Gastroesophageal sphincter (tissue), 4 donors: ENCODE results near the gene OR1D5. TPM values are rescaled to one million over a fixed set of nuclear protein-coding genes. Genes with fewer than 3 reads are reported as not detected.

Experiments used
- ATAC-seq: fragments of 150-250 bp; one replicate; pipeline ENCODE4 v1.9.1; 2016; ENCODE audit warnings: mild to moderate bottlenecking, moderate library complexity
- H3K27ac ChIP-seq, 4 donors: fragments of 200-600 bp; sonication (generic) in 3 of 4; 1 replicate in 3 of 4; 2 replicates in 1 of 4; pipeline ENCODE4 v1.5.1; 2016 to 2019
- H3K27me3 ChIP-seq: fragments of 200-600 bp; sonication (generic); one replicate; pipeline ENCODE4 v1.5.1; 2019
- H3K36me3 ChIP-seq, 2 donors: fragments of 200-600 bp; sonication (generic); one replicate each; pipeline ENCODE4 v1.5.1; 2019; ENCODE audit warnings: control low read depth in 1 of 2
- H3K4me1 ChIP-seq, 3 donors: fragments of 200-600 bp; sonication (generic); 1 replicate in 2 of 3; 2 replicates in 1 of 3; pipeline ENCODE4 v1.5.1; 2016 to 2019; ENCODE audit warnings: control low read depth in 2 of 3
- H3K4me3 ChIP-seq, 2 donors: fragments of 200-600 bp; sonication (generic); one replicate each; pipeline ENCODE4 v1.5.1; 2019; ENCODE audit warnings: mild to moderate bottlenecking in 1 of 2, moderate library complexity in 1 of 2
- H3K9me3 ChIP-seq, 3 donors: fragments of 200-600 bp; sonication (generic); one replicate each; pipeline ENCODE4 v1.5.1; 2017 to 2019; ENCODE audit warnings: control low read depth in 2 of 3
- EP300 ChIP-seq: sonication (generic); formaldehyde crosslinking; IDR thresholded peaks from one replicate; pipeline ENCODE4 v1.6.1; 2017; ENCODE audit warnings: antibody characterized with exemption, mild to moderate bottlenecking
- POLR2A ChIP-seq, 2 donors: fragments of 450-650 bp; IDR thresholded peaks; one replicate each; pipeline ENCODE4 v1.6.1; 2017; ENCODE audit warnings: antibody characterized with exemption in 2 of 2, mild to moderate bottlenecking in 2 of 2, moderate library complexity in 1 of 2
- POLR2AphosphoS5 ChIP-seq: sonication (generic); formaldehyde crosslinking; IDR thresholded peaks from one replicate; pipeline ENCODE4 v1.6.1; 2017; ENCODE audit warnings: antibody characterized with exemption
- WGBS, 2 donors: methylation state at CpG; one replicate each; pipeline ENCODE4 v1.1.5; 2018; ENCODE audit warnings: low coverage in 1 of 2; 5-methylcytosine and 5-hydroxymethylcytosine counted together
- total RNA-seq, 4 donors: library from RNA; depleted of rRNA; stranded (reverse); fragments of >200 nt; gene quantifications; one replicate each; pipeline ENCODE4 v1.1.0, GENCODE V29; 2016
- TF ChIP-seq, protein P1 (sequence below), 4 experiments: fragments of 200-600 bp in 2 of 4; fragments of 450-650 bp in 2 of 4; sonication (generic) in 1 of 4; IDR thresholded peaks; one replicate each; pipeline ENCODE4 v1.5.1; 2017 to 2019; ENCODE audit warnings: antibody characterized with exemption in 4 of 4, mild to moderate bottlenecking in 2 of 4, moderate library complexity in 2 of 4

OR1D5 gene
- total RNA-seq, 4 donors from 2014 or later: not detected

DNA sequence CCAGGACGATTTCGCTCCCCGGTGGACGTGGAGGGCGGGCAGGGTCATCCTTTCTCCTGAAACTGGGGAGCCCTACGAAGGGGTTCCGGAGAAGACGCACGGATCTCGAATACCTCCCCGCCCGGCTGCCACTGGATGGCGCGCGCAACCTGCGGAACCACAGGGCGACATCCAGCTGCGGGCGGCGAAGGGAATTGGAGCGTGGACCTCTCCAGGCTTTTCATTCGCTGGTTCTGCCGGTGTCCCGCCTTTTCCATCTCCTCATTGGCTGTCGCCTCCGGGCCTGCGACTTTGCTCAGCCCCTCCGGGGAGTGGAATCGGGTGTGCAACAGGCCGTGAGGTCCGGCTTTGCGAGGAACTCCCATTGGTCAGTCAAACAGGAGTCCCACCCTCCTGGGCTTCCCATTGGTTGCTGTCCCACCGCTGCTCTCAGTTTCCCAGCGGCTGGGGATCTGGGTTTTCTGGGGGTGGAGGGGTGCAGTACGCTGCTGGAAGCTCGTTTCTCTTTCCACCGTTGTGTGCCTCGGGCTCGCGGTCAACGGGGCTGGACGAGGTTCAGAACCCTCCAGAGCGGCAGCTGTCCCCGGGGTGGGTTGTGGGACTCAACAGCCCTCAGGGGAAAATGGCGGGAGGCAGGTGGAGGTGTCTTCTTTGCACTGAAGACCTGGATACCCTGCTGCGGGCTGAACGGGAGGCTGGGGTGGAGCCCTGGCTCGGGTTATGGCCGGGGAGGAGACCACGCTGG is 14.5 kb downstream of the OR1D5 start:
- WGBS, 2 donors: 0% methylated on average over 2 to 6 of the region's 50 CpGs
- Histone ChIP-seq H3K4me1 (peaks cover 0 to 14% (median 0%) of the 10 kb centered on the region in 3 donors), H3K27ac (peak overlapping the region in 3 of 4 donors; percentile 75 to 79 (median 78)), H3K36me3 (no peaks in the 10 kb centered on the region), H3K27me3 (peaks cover 9% of the 10 kb centered on the region), H3K9me3 (peaks cover 0 to 9% (median 0%) of the 10 kb centered on the region in 3 donors), H3K4me3 (peak overlapping the region; percentile 37 to 62)
- ATAC-seq: peak; percentile 100
- TF ChIP-seq, protein P1, sequence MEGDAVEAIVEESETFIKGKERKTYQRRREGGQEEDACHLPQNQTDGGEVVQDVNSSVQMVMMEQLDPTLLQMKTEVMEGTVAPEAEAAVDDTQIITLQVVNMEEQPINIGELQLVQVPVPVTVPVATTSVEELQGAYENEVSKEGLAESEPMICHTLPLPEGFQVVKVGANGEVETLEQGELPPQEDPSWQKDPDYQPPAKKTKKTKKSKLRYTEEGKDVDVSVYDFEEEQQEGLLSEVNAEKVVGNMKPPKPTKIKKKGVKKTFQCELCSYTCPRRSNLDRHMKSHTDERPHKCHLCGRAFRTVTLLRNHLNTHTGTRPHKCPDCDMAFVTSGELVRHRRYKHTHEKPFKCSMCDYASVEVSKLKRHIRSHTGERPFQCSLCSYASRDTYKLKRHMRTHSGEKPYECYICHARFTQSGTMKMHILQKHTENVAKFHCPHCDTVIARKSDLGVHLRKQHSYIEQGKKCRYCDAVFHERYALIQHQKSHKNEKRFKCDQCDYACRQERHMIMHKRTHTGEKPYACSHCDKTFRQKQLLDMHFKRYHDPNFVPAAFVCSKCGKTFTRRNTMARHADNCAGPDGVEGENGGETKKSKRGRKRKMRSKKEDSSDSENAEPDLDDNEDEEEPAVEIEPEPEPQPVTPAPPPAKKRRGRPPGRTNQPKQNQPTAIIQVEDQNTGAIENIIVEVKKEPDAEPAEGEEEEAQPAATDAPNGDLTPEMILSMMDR (IDR thresholded peaks at IDR 0.05): peak in 3 of 4 experiments; percentile 61 to 84 (median 72)
- TF ChIP-seq POLR2A (IDR thresholded peaks at IDR 0.05) (no peak), EP300 (no peak), POLR2AphosphoS5 (peak; percentile 35)

DNA sequence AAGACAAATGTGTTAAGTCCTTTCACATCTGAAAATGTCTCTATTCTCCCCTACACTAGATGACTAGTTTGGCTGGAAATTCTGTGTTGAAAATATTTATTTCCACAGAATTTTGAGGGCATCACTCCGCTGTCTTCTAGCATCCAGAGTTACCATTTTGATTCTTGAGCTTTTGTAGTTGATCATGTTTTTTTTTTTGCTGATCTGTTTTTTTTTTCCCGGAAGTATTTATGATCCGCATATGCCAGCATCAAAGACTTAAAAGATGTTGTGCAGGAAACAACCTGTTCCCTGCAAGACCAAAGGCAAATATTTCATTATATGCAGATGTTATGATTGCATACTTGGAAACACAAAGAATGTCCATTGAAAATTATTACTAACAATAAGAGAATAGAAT is 16.7 kb downstream of the OR1D5 start:
- H3K4me3 ChIP-seq: no peak overlapping the region
- H3K36me3 ChIP-seq: no peaks in the 10 kb centered on the region
- no peak for ATAC-seq
- H3K27me3 ChIP-seq: peaks cover 20% of the 10 kb centered on the region
- WGBS, 2 donors: 76 to 80% methylated on average over 3 of the region's 3 CpGs
- TF ChIP-seq EP300 (no peak), POLR2A (IDR thresholded peaks at IDR 0.05) (no peak)
- TF ChIP-seq, protein P1 (IDR thresholded peaks at IDR 0.05): no peak
- peaks cover 0 to 14% (median 0%) of the 10 kb centered on the region in 3 donors for H3K4me1 ChIP-seq
- H3K27ac ChIP-seq: no peak overlapping the region
- peaks cover 0 to 18% (median 0%) of the 10 kb centered on the region in 3 donors for H3K9me3 ChIP-seq

DNA sequence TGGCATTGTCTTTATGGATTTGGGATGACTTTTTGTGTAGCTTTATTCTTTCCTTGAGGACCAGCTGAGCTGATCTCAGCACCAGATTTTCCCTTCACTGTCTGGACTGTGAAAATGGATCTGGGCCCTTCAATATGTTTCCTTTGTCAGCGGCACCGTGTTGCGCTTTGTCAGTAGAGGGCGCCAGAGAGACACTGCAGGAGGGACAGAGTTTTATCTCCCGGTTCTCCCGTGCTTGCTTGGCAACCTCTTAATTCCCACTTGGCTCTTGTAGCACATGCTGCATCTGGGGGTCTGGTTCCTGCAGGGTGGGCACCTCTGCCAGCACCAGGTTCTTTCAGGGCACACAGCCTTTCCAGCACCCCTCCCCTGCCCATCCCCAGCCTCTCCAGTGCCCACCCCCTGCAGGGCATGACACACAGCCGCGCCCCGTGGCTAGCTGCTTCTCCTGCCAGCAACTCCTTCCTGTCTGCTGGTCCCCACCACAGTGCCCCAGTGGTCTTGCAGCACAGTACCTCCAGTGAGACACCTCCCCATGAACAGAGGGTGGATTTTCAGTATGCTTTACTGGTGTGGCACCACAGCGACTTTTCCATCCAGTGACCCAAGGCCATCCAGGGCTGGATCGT is 19.6 kb downstream of the OR1D5 start:
- no peak overlapping the region for H3K27ac ChIP-seq
- 50 to 53% methylated on average over 5 to 7 of the region's 11 CpGs for WGBS, 2 donors
- H3K4me1 ChIP-seq: peaks cover 0 to 8% (median 0%) of the 10 kb centered on the region in 3 donors
- H3K9me3 ChIP-seq: peaks cover 0 to 18% (median 0%) of the 10 kb centered on the region in 3 donors
- H3K4me3 ChIP-seq: no peak overlapping the region
- peaks cover 38% of the 10 kb centered on the region for H3K27me3 ChIP-seq
- ATAC-seq: no peak
- no peak for TF ChIP-seq EP300
- TF ChIP-seq POLR2A (IDR thresholded peaks at IDR 0.05): no peak
- no peak for TF ChIP-seq POLR2AphosphoS5
- TF ChIP-seq, protein P1 (IDR thresholded peaks at IDR 0.05): no peak
- no peaks in the 10 kb centered on the region for H3K36me3 ChIP-seq

DNA sequence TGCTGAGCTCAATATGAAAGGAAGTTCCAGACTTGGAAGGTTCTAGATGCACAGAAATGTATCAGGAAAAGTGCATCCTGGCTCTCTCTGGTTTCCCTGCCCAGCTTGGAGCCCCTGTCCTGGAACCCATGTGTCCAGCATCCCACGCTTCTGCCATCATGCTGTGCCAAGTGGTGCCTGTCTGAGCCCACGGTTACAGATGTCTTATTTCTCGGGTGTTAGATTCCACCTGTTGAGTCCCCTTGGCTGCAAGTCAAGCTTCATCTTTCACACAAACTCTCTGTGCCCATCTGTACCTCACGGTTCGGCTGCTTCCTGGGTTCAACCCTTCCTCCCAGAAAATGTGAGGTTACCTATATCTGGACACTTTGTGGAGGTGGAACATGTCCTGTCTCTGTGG is 22.5 kb downstream of the OR1D5 start:
- Histone ChIP-seq H3K9me3 (peaks cover 0 to 18% (median 0%) of the 10 kb centered on the region in 3 donors), H3K36me3 (no peaks in the 10 kb centered on the region), H3K27me3 (peaks cover 44% of the 10 kb centered on the region), H3K27ac (no peak overlapping the region), H3K4me1 (no peaks in the 10 kb centered on the region), H3K4me3 (no peak overlapping the region)
- 51 to 53% methylated on average over 5 of the region's 5 CpGs for WGBS, 2 donors
- ATAC-seq: no peak
- TF ChIP-seq POLR2AphosphoS5 (no peak), POLR2A (IDR thresholded peaks at IDR 0.05) (no peak)
- TF ChIP-seq, protein P1 (IDR thresholded peaks at IDR 0.05): no peak

DNA sequence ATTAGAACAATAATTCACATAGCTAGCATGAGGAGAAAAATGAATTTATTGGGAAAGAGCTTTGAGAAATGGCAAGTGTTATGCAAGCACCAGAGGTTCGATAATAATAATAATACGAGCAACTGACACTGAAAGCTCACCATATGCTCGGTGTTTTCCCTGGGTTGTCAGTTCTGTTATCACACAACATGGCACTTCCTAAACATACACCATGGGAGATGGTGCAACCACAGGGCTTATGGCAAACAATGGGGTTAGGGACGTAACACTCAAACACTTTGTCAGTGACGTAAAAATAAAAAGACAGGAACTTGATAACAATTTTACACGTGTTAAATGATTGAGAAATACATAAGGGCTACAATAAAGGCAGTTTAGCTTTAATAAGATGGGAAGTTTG is 23.7 kb downstream of the OR1D5 start:
- H3K36me3 ChIP-seq: no peaks in the 10 kb centered on the region
- TF ChIP-seq, protein P1 (IDR thresholded peaks at IDR 0.05): no peak
- TF ChIP-seq POLR2A (IDR thresholded peaks at IDR 0.05) (no peak), POLR2AphosphoS5 (no peak), EP300 (no peak)
- peaks cover 0 to 17% (median 0%) of the 10 kb centered on the region in 3 donors for H3K9me3 ChIP-seq
- no peak overlapping the region for H3K4me3 ChIP-seq
- no peak for ATAC-seq
- H3K27ac ChIP-seq: no peak overlapping the region
- peaks cover 44% of the 10 kb centered on the region for H3K27me3 ChIP-seq
- 18 to 34% methylated on average over 6 of the region's 6 CpGs for WGBS, 2 donors
- no peaks in the 10 kb centered on the region for H3K4me1 ChIP-seq
